ENCODE measurements around the gene KCNK2. TPM values are rescaled to one million over a fixed set of nuclear protein-coding genes. Genes with fewer than 3 reads are reported as not detected.

KCNK2 gene
- total RNA-seq, 1 experiment from 2014 or later: 0.15 TPM

- H3K9me3 Mint-ChIP-seq: peaks cover 1% of the 10 kb centered on the region
- H3K4me3 Mint-ChIP-seq: no peak overlapping the region
- H3K27ac Mint-ChIP-seq: no peak overlapping the region
- ATAC-seq: no peak
- H3K27me3 Mint-ChIP-seq (ENCODE audit: low read depth): no peaks in the 10 kb centered on the region
- H3K36me3 Mint-ChIP-seq: no peaks in the 10 kb centered on the region
- no peak for TF ChIP-seq MAX (CRISPR knock-in tag; IDR thresholded peaks at IDR 0.05)
- no peak for TF ChIP-seq CTCF (IDR thresholded peaks at IDR 0.05)
- no peak for TF ChIP-seq FOXK1 (CRISPR knock-in tag; IDR thresholded peaks at IDR 0.05)
- TF ChIP-seq ZNF416 (CRISPR knock-in tag; IDR thresholded peaks at IDR 0.05): no peak
- no peak for TF ChIP-seq E2F1 (CRISPR knock-in tag; IDR thresholded peaks at IDR 0.05)
- TF ChIP-seq FOXP4 (CRISPR knock-in tag; IDR thresholded peaks at IDR 0.05): no peak
- no peak for TF ChIP-seq TP53 (CRISPR knock-in tag; IDR thresholded peaks at IDR 0.05)
- no peak for TF ChIP-seq GTF2I (CRISPR knock-in tag; conservative IDR thresholded peaks at IDR 0.05)
- TF ChIP-seq USF1 (CRISPR knock-in tag; IDR thresholded peaks at IDR 0.05): no peak
- no peak for TF ChIP-seq GRHL2 (CRISPR knock-in tag; IDR thresholded peaks at IDR 0.05; ENCODE audit: insufficient replicate concordance, severe bottlenecking)
- TF ChIP-seq EMX1 (CRISPR knock-in tag; IDR thresholded peaks at IDR 0.05): no peak
- TF ChIP-seq CREB1 (CRISPR knock-in tag; IDR thresholded peaks at IDR 0.05): no peak
- TF ChIP-seq ZBTB21 (CRISPR knock-in tag; IDR thresholded peaks at IDR 0.05; ENCODE audit: borderline replicate concordance): no peak
- no peak for TF ChIP-seq ATF1 (CRISPR knock-in tag; IDR thresholded peaks at IDR 0.05)
- no peak for TF ChIP-seq JAZF1 (CRISPR knock-in tag; IDR thresholded peaks at IDR 0.05)
- no peaks in the 10 kb centered on the region for H3K4me1 Mint-ChIP-seq
- DNase-seq (ENCODE audit: low spot score): no peak
- POLR2A ChIA-PET: no interaction called here
- CTCF ChIA-PET: no interaction called here
Measured at GRCh38 chr1:215188302-215188950, 105.9 kb downstream of the KCNK2 start.

GRCh38 chr1:215192306-215192705, 109.8 kb downstream of the KCNK2 start:
- DNase-seq (ENCODE audit: low spot score): no peak
- H3K4me1 Mint-ChIP-seq: 0 out of 2 replicates have a peak, but pooled peaks cover 2% of the 10 kb centered on the region
- CTCF ChIA-PET: no interaction called here
- TF ChIP-seq ZNF138 (CRISPR knock-in tag; conservative IDR thresholded peaks at IDR 0.05): no peak
- TF ChIP-seq CREM (CRISPR knock-in tag; IDR thresholded peaks at IDR 0.05): no peak
- no peak for TF ChIP-seq ZNF532 (CRISPR knock-in tag; IDR thresholded peaks at IDR 0.05; ENCODE audit: borderline replicate concordance)
- TF ChIP-seq KAT7 (CRISPR knock-in tag; IDR thresholded peaks at IDR 0.05; ENCODE audit: borderline replicate concordance): no peak
- TF ChIP-seq CTCF (IDR thresholded peaks at IDR 0.05): no peak
- TF ChIP-seq NFE2L1 (CRISPR knock-in tag; IDR thresholded peaks at IDR 0.05): no peak
- TF ChIP-seq NR2C2 (CRISPR knock-in tag; IDR thresholded peaks at IDR 0.05): no peak
- TF ChIP-seq ZBTB43 (CRISPR knock-in tag; IDR thresholded peaks at IDR 0.05): no peak

More at GRCh38 chr1:215192306-215192705, 109.8 kb downstream of the KCNK2 start:
- POLR2A ChIA-PET: no interaction called here
- H3K36me3 Mint-ChIP-seq: no peaks in the 10 kb centered on the region
- ATAC-seq: no peak
- H3K4me3 Mint-ChIP-seq: no peak overlapping the region
- H3K9me3 Mint-ChIP-seq: no peaks in the 10 kb centered on the region
- H3K27me3 Mint-ChIP-seq (ENCODE audit: low read depth): no peaks in the 10 kb centered on the region
- H3K27ac Mint-ChIP-seq: no peak overlapping the region
